ENCODE data around the gene ITIH6.

DNA sequence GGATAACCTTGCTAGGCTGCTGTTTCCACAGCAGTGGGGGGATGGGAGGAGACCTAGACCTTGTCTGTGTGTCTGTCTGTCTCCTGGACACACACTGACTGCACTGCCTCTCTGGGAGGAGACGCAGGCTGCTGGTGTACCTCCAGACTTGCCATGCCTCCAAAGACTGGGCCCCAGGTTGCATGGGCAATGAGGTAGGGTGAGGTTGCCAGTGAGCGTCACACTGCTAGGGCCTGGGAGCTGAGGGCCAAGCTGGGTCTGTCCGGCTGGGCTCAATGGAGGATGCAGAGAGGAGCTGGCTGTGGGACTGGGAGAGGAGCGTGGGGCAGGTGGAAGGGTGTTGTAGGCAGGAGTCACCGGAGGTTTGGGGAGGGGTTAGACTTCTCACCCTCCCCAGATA lies 26.1 kb upstream of the ITIH6 start:
- TF ChIP-seq, protein P1, sequence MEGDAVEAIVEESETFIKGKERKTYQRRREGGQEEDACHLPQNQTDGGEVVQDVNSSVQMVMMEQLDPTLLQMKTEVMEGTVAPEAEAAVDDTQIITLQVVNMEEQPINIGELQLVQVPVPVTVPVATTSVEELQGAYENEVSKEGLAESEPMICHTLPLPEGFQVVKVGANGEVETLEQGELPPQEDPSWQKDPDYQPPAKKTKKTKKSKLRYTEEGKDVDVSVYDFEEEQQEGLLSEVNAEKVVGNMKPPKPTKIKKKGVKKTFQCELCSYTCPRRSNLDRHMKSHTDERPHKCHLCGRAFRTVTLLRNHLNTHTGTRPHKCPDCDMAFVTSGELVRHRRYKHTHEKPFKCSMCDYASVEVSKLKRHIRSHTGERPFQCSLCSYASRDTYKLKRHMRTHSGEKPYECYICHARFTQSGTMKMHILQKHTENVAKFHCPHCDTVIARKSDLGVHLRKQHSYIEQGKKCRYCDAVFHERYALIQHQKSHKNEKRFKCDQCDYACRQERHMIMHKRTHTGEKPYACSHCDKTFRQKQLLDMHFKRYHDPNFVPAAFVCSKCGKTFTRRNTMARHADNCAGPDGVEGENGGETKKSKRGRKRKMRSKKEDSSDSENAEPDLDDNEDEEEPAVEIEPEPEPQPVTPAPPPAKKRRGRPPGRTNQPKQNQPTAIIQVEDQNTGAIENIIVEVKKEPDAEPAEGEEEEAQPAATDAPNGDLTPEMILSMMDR (IDR thresholded peaks at IDR 0.05) = no peak
- TF ChIP-seq EZH2 (IDR thresholded peaks at IDR 0.05; ENCODE audit: borderline replicate concordance, insufficient read depth, low read depth, low read length, poor library complexity, severe bottlenecking) = no peak

Data from B cell (primary cell).